SU-DHL-6 (cell line): ENCODE measurements around the gene MAP3K4.

Source experiments
- H2AFZ ChIP-seq: fragments of 200-600 bp; sonication (generic); 2 replicates; pipeline ENCODE4 v1.6.1; 2014; ENCODE audit warnings: low read depth, mild to moderate bottlenecking, moderate library complexity, mixed read lengths, antibody characterized with exemption, low read length; ENCODE audit not compliant: severe bottlenecking
- H3F3A ChIP-seq: fragments of 200-600 bp; shearing (Covaris generic); 2 replicates; pipeline ENCODE4 v1.6.0; 2016; ENCODE audit warnings: antibody characterized with exemption, mild to moderate bottlenecking; ENCODE audit not compliant: insufficient read depth
- H3K27ac ChIP-seq: fragments of 200-600 bp; sonication (generic); 2 replicates; pipeline ENCODE4 v1.5.1; 2016; ENCODE audit warnings: low read depth, mild to moderate bottlenecking, low read length, moderate library complexity, mixed read lengths
- H3K27me3 ChIP-seq: fragments of 200-600 bp; sonication (generic), shearing (Covaris generic); 2 replicates; pipeline ENCODE4 v1.6.0; 2014; ENCODE audit warnings: mild to moderate bottlenecking, low read length
- H3K36me3 ChIP-seq: fragments of 200-600 bp; sonication (generic); 2 replicates; pipeline ENCODE4 v1.6.1; 2014; ENCODE audit warnings: mild to moderate bottlenecking, low read length, mixed read lengths
- H3K4me2 ChIP-seq: fragments of 300-600, 200-600 bp; shearing (Covaris generic), sonication (generic); 2 replicates; pipeline ENCODE4 v1.6.0; 2014; ENCODE audit warnings: low read length, low read depth, mild to moderate bottlenecking; ENCODE audit not compliant: poor library complexity, severe bottlenecking
- H3K4me3 ChIP-seq: fragments of 200-600 bp; sonication (generic); 2 replicates; pipeline ENCODE4 v1.5.1; 2014; ENCODE audit warnings: antibody characterized with exemption, low read length, mild to moderate bottlenecking, mixed read lengths; ENCODE audit not compliant: insufficient read depth, poor library complexity, severe bottlenecking
- H3K79me2 ChIP-seq: fragments of 200-600 bp; sonication (generic); 2 replicates; pipeline ENCODE4 v1.6.1; 2014; ENCODE audit warnings: mild to moderate bottlenecking, low read length, moderate library complexity; ENCODE audit not compliant: insufficient read depth
- H3K9ac ChIP-seq: fragments of 200-600 bp; sonication (generic); 2 replicates; pipeline ENCODE4 v1.7.0; 2014; ENCODE audit warnings: mild to moderate bottlenecking, low read length
- H3K9me2 ChIP-seq: fragments of 200-600 bp; sonication (generic); replicated peaks from 2 replicates; pipeline ENCODE4 v1.6.1; 2014; ENCODE audit warnings: low read length; ENCODE audit not compliant: insufficient read depth
- H3K9me3 ChIP-seq: fragments of 200-600 bp; sonication (generic); 2 replicates; pipeline ENCODE4 v1.6.1; 2014; ENCODE audit warnings: low read length, mixed read lengths; ENCODE audit not compliant: insufficient read depth
- H4K20me1 ChIP-seq: fragments of 200-600 bp; sonication (generic); 2 replicates; pipeline ENCODE4 v1.6.1; 2014; ENCODE audit warnings: low read depth, mild to moderate bottlenecking, antibody characterized with exemption, low read length, moderate library complexity, mixed read lengths
- CTCF ChIP-seq: fragments of 200-600 bp; sonication (generic); IDR thresholded peaks from one replicate; pipeline ENCODE4 v1.5.1; 2017; ENCODE audit warnings: antibody characterized with exemption, mild to moderate bottlenecking, low read length, moderate library complexity; ENCODE audit not compliant: insufficient read depth, poor library complexity, severe bottlenecking
- EZH2phosphoT487 ChIP-seq: fragments of 200-600 bp; sonication (generic), shearing (Covaris generic); conservative IDR thresholded peaks from 2 replicates; pipeline ENCODE4 v1.6.1; 2018; ENCODE audit warnings: mild to moderate bottlenecking, antibody characterized with exemption, low read length, moderate library complexity, mixed read lengths

Gene MAP3K4

GRCh38 chr6:161128680-161129196 is 137.2 kb downstream of the MAP3K4 start:
- H3K79me2 ChIP-seq, result no peaks in the 10 kb centered on the region
- H4K20me1 ChIP-seq, result no peaks in the 10 kb centered on the region
- no peaks in the 10 kb centered on the region for H3K27me3 ChIP-seq
- H3K36me3 ChIP-seq, result 0 out of 2 replicates have a peak, but pooled peaks cover 3% of the 10 kb centered on the region
- TF ChIP-seq CTCF (no peak), EZH2phosphoT487 (no peak)
- no peak overlapping the region for H3K4me3 ChIP-seq
- H3K9me3 ChIP-seq, result no peaks in the 10 kb centered on the region
- H3F3A ChIP-seq, result no peaks in the 10 kb centered on the region
- H3K9ac ChIP-seq, result no peak overlapping the region
- no peak overlapping the region for H2AFZ ChIP-seq
- H3K27ac ChIP-seq, result no peak overlapping the region
- no peaks in the 10 kb centered on the region for H3K9me2 ChIP-seq
- no peak overlapping the region for H3K4me2 ChIP-seq

DNA sequence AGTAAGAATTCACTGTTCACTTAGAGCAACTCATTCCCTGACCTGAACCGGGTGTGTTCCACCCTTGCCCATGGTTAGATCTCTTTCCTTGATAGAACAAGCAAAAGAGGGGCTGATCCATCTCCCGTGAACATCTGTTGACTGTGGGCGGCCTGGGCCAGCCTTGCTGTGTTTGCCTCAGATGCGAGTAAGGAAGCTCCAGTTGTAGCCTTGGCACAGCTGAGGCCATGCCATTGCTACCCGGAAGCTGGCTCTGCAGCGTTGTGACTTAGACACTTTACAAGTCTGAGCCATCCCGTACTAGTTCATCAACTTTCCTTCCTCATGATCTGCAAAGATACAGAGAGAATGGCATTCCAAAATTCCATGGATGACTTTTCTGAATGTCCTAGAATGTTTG is 139.0 kb downstream of the MAP3K4 start:
- no peak overlapping the region for H3K9ac ChIP-seq
- H3K36me3 ChIP-seq, result no peaks in the 10 kb centered on the region
- no peak overlapping the region for H3K4me3 ChIP-seq
- H3K9me3 ChIP-seq, result no peaks in the 10 kb centered on the region
- no peaks in the 10 kb centered on the region for H4K20me1 ChIP-seq
- H3F3A ChIP-seq, result no peaks in the 10 kb centered on the region
- TF ChIP-seq CTCF (no peak), EZH2phosphoT487 (no peak)
- no peaks in the 10 kb centered on the region for H3K79me2 ChIP-seq
- no peak overlapping the region for H3K4me2 ChIP-seq
- no peaks in the 10 kb centered on the region for H3K27me3 ChIP-seq
- no peaks in the 10 kb centered on the region for H3K9me2 ChIP-seq
- no peak overlapping the region for H2AFZ ChIP-seq
- H3K27ac ChIP-seq, result no peak overlapping the region

- no peaks in the 10 kb centered on the region for H3K79me2 ChIP-seq
- no peaks in the 10 kb centered on the region for H3K36me3 ChIP-seq
- no peaks in the 10 kb centered on the region for H3K27me3 ChIP-seq
- H3K4me2 ChIP-seq, result no peak overlapping the region
- no peak overlapping the region for H3K27ac ChIP-seq
- H3K9me3 ChIP-seq, result no peaks in the 10 kb centered on the region
- TF ChIP-seq CTCF, result no peak
- TF ChIP-seq EZH2phosphoT487, result no peak
- no peak overlapping the region for H3K4me3 ChIP-seq
- no peaks in the 10 kb centered on the region for H3K9me2 ChIP-seq
- no peak overlapping the region for H3K9ac ChIP-seq
- no peaks in the 10 kb centered on the region for H3F3A ChIP-seq
- no peak overlapping the region for H2AFZ ChIP-seq
- H4K20me1 ChIP-seq, result no peaks in the 10 kb centered on the region
Measured at GRCh38 chr6:161130967-161131766, 139.6 kb downstream of the MAP3K4 start.
